ENCODE data around the gene NTRK3.

DNA sequence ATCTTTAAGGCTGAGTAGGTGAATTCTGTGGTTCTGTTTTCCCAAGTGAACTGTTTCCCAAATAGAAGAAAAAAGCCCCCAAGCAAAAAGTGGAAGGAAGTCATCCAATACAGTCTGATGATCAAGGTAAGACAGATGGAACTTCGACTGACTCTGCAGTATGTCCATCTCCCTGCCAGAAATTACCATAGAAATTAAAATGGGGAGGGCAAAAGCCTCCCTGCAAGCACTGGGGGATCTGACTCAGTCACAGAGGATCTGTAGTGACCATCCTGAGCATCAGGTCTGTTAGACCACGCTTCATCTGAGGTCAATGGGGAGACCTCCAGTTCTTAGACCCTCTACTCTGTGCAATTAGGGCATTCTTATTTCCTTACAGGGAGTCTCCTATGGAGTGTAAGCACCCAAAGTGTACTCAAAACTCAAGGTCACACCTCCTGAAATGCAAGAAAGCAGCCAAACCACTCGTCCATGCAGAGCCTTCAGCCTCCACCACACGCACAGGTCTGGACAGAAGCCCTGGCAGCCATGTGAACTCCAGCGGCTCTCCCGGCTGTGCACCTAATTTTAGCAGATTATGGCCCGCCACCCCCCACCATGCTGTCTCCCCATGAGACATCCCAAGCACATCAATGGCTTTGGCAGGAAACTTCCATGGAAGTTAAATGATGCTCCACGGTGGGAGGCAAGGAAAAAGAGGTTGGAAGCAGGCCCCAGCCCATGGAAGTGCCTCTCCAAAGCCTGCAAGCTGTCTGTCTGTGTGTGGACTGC, 348.7 kb downstream of the NTRK3 start:
- TF ChIP-seq, protein P1, sequence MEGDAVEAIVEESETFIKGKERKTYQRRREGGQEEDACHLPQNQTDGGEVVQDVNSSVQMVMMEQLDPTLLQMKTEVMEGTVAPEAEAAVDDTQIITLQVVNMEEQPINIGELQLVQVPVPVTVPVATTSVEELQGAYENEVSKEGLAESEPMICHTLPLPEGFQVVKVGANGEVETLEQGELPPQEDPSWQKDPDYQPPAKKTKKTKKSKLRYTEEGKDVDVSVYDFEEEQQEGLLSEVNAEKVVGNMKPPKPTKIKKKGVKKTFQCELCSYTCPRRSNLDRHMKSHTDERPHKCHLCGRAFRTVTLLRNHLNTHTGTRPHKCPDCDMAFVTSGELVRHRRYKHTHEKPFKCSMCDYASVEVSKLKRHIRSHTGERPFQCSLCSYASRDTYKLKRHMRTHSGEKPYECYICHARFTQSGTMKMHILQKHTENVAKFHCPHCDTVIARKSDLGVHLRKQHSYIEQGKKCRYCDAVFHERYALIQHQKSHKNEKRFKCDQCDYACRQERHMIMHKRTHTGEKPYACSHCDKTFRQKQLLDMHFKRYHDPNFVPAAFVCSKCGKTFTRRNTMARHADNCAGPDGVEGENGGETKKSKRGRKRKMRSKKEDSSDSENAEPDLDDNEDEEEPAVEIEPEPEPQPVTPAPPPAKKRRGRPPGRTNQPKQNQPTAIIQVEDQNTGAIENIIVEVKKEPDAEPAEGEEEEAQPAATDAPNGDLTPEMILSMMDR (IDR thresholded peaks at IDR 0.05): no peak
- TF ChIP-seq POLR2A (IDR thresholded peaks at IDR 0.05): no peak

Data from testis (tissue), 2 donors.